Loucy (cell line): ENCODE results near the gene TLCD4.

Experiments used
- H2AFZ ChIP-seq: fragments of 200-600 bp; sonication (generic); 2 replicates; pipeline ENCODE4 v1.6.0; 2016; ENCODE audit warnings: antibody characterized with exemption, mild to moderate bottlenecking, low read length, moderate library complexity
- H3F3A ChIP-seq: fragments of 200-600 bp; 2 replicates; pipeline ENCODE4 v1.6.0; 2016; ENCODE audit warnings: antibody characterized with exemption, low read depth, mild to moderate bottlenecking
- H3K27me3 ChIP-seq: fragments of 200-600 bp; sonication (generic); 2 replicates; pipeline ENCODE4 v1.6.1; 2014; ENCODE audit warnings: low read length, mild to moderate bottlenecking; ENCODE audit not compliant: insufficient read depth, poor library complexity, severe bottlenecking
- H3K36me3 ChIP-seq: fragments of 200-600 bp; sonication (generic); 2 replicates; pipeline ENCODE4 v1.6.1; 2016; ENCODE audit warnings: low read length; ENCODE audit not compliant: insufficient read depth
- H3K4me1 ChIP-seq: fragments of 200-600 bp; sonication (generic); 2 replicates; pipeline ENCODE4 v1.5.1; 2014; ENCODE audit warnings: low read length, mild to moderate bottlenecking; ENCODE audit not compliant: insufficient read depth, poor library complexity, severe bottlenecking
- H3K4me2 ChIP-seq: fragments of 200-600 bp; sonication (generic); 2 replicates; pipeline ENCODE4 v1.6.0; 2014; ENCODE audit warnings: antibody characterized with exemption, low read length, low read depth, mild to moderate bottlenecking; ENCODE audit not compliant: poor library complexity, severe bottlenecking
- H3K4me3 ChIP-seq: fragments of 200-600 bp; sonication (generic); 2 replicates; pipeline ENCODE4 v1.5.1; 2014; ENCODE audit warnings: low read length, mild to moderate bottlenecking, mixed read lengths; ENCODE audit not compliant: poor library complexity, severe bottlenecking
- H3K79me2 ChIP-seq: fragments of 200-600 bp; sonication (generic); 2 replicates; pipeline ENCODE4 v1.6.1; 2014; ENCODE audit warnings: low read length; ENCODE audit not compliant: insufficient read depth
- H3K9ac ChIP-seq: fragments of 200-600 bp; sonication (generic); 2 replicates; pipeline ENCODE4 v1.6.0; 2014; ENCODE audit warnings: mild to moderate bottlenecking, low read depth, low read length, moderate library complexity; ENCODE audit not compliant: poor library complexity, severe bottlenecking
- H3K9me2 ChIP-seq: fragments of 200-600 bp; sonication (generic); replicated peaks from 2 replicates; pipeline ENCODE4 v1.6.1; 2016; ENCODE audit warnings: low read depth, low read length, mixed read lengths
- H3K9me3 ChIP-seq: fragments of 200-600 bp; sonication (generic); 2 replicates; pipeline ENCODE4 v1.6.1; 2014; ENCODE audit warnings: mild to moderate bottlenecking, antibody characterized with exemption, low read length, low read depth; ENCODE audit not compliant: insufficient read depth
- H4K20me1 ChIP-seq: fragments of 200-600 bp; sonication (generic); 2 replicates; pipeline ENCODE4 v1.6.0; 2014; ENCODE audit warnings: antibody characterized with exemption, low read length, mild to moderate bottlenecking; ENCODE audit not compliant: insufficient read depth, poor library complexity, severe bottlenecking
- EZH2phosphoT487 ChIP-seq: fragments of 200-600 bp; IDR thresholded peaks from 2 replicates; pipeline ENCODE4 v1.6.1; 2018; ENCODE audit warnings: antibody characterized with exemption, mild to moderate bottlenecking, moderate library complexity, borderline replicate concordance
- TF ChIP-seq, protein P1 (sequence below): fragments of 200-600 bp; sonication (generic); conservative IDR thresholded peaks from 2 replicates; pipeline ENCODE4 v1.5.1; 2014; ENCODE audit warnings: mild to moderate bottlenecking, antibody characterized with exemption, low read length

TLCD4 gene

GRCh38 chr1:95097426-95097825, 19.7 kb upstream of the TLCD4 start:
- Histone ChIP-seq H3K4me3 (no peak overlapping the region), H3K27me3 (no peaks in the 10 kb centered on the region), H3K9me2 (no peaks in the 10 kb centered on the region), H3K4me1 (no peaks in the 10 kb centered on the region), H3K9ac (no peak overlapping the region), H3K79me2 (no peaks in the 10 kb centered on the region), H4K20me1 (no peaks in the 10 kb centered on the region), H2AFZ (no peak overlapping the region), H3K36me3 (no peaks in the 10 kb centered on the region), H3K9me3 (no peaks in the 10 kb centered on the region), H3F3A (no peaks in the 10 kb centered on the region), H3K4me2 (no peak overlapping the region)
- TF ChIP-seq, protein P1, sequence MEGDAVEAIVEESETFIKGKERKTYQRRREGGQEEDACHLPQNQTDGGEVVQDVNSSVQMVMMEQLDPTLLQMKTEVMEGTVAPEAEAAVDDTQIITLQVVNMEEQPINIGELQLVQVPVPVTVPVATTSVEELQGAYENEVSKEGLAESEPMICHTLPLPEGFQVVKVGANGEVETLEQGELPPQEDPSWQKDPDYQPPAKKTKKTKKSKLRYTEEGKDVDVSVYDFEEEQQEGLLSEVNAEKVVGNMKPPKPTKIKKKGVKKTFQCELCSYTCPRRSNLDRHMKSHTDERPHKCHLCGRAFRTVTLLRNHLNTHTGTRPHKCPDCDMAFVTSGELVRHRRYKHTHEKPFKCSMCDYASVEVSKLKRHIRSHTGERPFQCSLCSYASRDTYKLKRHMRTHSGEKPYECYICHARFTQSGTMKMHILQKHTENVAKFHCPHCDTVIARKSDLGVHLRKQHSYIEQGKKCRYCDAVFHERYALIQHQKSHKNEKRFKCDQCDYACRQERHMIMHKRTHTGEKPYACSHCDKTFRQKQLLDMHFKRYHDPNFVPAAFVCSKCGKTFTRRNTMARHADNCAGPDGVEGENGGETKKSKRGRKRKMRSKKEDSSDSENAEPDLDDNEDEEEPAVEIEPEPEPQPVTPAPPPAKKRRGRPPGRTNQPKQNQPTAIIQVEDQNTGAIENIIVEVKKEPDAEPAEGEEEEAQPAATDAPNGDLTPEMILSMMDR = no peak
- no peak for TF ChIP-seq EZH2phosphoT487

DNA sequence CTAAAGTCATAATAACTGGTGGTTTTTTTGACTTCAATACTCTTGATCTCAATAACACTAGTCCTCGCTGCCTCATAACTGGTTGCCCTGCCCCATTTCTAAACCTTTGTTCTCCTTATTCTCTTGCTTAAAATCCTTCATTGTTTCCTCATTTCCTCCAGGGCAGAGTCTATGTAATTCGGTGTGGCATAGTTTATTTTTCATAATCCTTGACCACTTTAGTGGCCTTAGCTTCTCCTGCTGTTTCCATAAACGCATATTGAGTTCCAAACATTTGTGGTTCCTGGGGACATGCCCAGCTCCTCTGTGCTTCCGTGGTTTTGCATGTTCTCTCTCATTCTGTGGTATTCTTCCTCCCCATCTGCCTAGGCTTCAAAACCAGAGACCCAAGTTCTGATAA, 19.0 kb upstream of the TLCD4 start:
- H3K36me3 ChIP-seq = no peaks in the 10 kb centered on the region
- H3K4me2 ChIP-seq = no peak overlapping the region
- no peaks in the 10 kb centered on the region for H3K9me3 ChIP-seq
- no peaks in the 10 kb centered on the region for H3K9me2 ChIP-seq
- H4K20me1 ChIP-seq = no peaks in the 10 kb centered on the region
- H3F3A ChIP-seq = no peaks in the 10 kb centered on the region
- H3K4me3 ChIP-seq = no peak overlapping the region
- H2AFZ ChIP-seq = no peak overlapping the region
- H3K79me2 ChIP-seq = no peaks in the 10 kb centered on the region
- H3K4me1 ChIP-seq = no peaks in the 10 kb centered on the region
- H3K9ac ChIP-seq = no peak overlapping the region
- TF ChIP-seq, protein P1 = no peak
- no peak for TF ChIP-seq EZH2phosphoT487
- no peaks in the 10 kb centered on the region for H3K27me3 ChIP-seq

- Histone ChIP-seq H3K9me2 (no peaks in the 10 kb centered on the region), H3K79me2 (no peaks in the 10 kb centered on the region), H4K20me1 (no peaks in the 10 kb centered on the region), H3F3A (no peaks in the 10 kb centered on the region), H3K9me3 (no peaks in the 10 kb centered on the region), H3K27me3 (no peaks in the 10 kb centered on the region), H3K4me3 (no peak overlapping the region), H3K9ac (no peak overlapping the region), H3K4me2 (no peak overlapping the region), H3K36me3 (no peaks in the 10 kb centered on the region), H2AFZ (no peak overlapping the region), H3K4me1 (no peaks in the 10 kb centered on the region)
- TF ChIP-seq, protein P1 = no peak
- no peak for TF ChIP-seq EZH2phosphoT487
Measured at GRCh38 chr1:95108792-95109191, 8.4 kb upstream of the TLCD4 start.
